Memory B cell (primary cell): Measurements from ENCODE around the gene HRH1.
A peak's percentile ranks its signal among the peaks of the same experiment; 100 is the strongest.
"Not testable (repeated sequence)": the region's sequence is repeated elsewhere in the genome, so short reads cannot be mapped to it uniquely, and the experiment has no call there.

ENCODE experiments used
- ATAC-seq: fragments of 150-1000 bp; cut with Tn5 transposase; 2 replicates; pipeline ENCODE4 v1.10.0; 2021; ENCODE audit warnings: low read depth, mild to moderate bottlenecking, moderate library complexity
- DNase-seq, 2 donors: peaks; one replicate each; pipeline ENCODE4 v3.0.0; 2022; ENCODE audit warnings: low spot score in 2 of 2
- H3K27ac Mint-ChIP-seq: one replicate; pipeline ENCODE4 v1.8.0; 2022; ENCODE audit warnings: mild to moderate bottlenecking, moderate library complexity, mixed read lengths
- H3K27me3 Mint-ChIP-seq: one replicate; pipeline ENCODE4 v1.8.0; 2022; ENCODE audit warnings: mixed read lengths
- H3K36me3 Mint-ChIP-seq: one replicate; pipeline ENCODE4 v1.8.0; 2022; ENCODE audit warnings: mild to moderate bottlenecking, mixed read lengths
- H3K4me1 Mint-ChIP-seq: one replicate; pipeline ENCODE4 v1.8.0; 2022; ENCODE audit warnings: mixed read lengths
- H3K4me3 Mint-ChIP-seq: one replicate; pipeline ENCODE4 v1.8.0; 2022; ENCODE audit warnings: mild to moderate bottlenecking, moderate library complexity, mixed read lengths
- H3K9me3 Mint-ChIP-seq: one replicate; pipeline ENCODE4 v1.8.0; 2022; ENCODE audit warnings: mixed read lengths

Gene HRH1, protein sequence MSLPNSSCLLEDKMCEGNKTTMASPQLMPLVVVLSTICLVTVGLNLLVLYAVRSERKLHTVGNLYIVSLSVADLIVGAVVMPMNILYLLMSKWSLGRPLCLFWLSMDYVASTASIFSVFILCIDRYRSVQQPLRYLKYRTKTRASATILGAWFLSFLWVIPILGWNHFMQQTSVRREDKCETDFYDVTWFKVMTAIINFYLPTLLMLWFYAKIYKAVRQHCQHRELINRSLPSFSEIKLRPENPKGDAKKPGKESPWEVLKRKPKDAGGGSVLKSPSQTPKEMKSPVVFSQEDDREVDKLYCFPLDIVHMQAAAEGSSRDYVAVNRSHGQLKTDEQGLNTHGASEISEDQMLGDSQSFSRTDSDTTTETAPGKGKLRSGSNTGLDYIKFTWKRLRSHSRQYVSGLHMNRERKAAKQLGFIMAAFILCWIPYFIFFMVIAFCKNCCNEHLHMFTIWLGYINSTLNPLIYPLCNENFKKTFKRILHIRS

DNA sequence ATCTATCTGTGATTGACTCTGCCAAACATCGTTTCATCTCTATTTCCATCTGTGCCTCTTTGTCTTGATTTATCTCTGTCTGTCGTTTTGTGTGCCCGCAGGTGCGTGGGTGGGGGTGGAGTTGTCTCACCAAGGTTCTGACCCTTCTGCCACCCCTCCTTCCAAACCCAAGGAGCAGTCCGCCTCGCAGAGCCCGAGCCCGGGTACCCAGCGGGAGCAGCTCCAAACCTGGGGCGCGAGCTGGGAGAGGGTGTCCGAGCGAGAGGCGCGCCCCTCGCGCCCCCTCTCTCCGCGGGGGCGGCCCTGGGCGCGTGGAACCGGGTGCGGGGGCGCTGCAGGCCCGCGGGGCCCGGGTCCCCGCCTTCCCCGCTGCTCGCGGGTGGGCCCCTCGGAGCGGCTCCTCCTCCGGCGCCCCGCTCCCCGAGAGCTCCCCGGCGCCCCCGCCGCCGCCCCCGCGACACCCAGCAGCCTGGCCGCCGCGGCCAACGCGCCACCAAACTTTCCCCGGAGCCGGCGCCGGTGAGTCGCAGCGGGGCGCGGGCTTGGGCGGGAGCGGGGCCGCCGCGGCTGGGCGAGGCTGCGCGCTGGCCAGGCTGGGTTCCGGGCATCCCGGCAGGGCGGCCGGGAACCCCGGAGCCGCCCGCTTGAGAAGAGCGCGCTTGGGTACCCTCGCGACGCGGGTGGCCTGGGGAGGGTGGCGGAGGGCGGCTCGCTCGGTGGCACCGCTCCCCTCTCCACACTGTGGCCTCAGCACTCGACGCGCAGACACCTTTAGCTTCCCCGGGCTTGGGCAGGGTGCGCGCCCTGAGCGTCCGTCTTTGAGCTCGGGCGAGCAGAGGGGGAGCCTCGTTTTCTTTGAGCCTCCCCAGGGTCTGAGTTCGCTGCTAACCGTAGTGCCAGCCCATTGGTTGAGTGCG lies at the start of gene HRH1:
TSS of gene HRH1 (plus strand) at position 458 of the 917 bp plus-strand sequence. CDS start 104,545 bp downstream, outside the sequence.
- Mint-ChIP-seq H3K27ac (no peak within 1 kb of the TSS), H3K27me3 (peaks cover 30% of the 10 kb centered on the region), H3K4me3 (peak within 1 kb of the TSS; percentile 62), H3K9me3 (no peaks in the 10 kb centered on the region), H3K36me3 (no peaks in the 10 kb centered on the region), H3K4me1 (peaks cover 11% of the 10 kb centered on the region)
- peak; percentile 61 for ATAC-seq
- DNase-seq = peak in 1 of 2 donors; percentile 14

DNA sequence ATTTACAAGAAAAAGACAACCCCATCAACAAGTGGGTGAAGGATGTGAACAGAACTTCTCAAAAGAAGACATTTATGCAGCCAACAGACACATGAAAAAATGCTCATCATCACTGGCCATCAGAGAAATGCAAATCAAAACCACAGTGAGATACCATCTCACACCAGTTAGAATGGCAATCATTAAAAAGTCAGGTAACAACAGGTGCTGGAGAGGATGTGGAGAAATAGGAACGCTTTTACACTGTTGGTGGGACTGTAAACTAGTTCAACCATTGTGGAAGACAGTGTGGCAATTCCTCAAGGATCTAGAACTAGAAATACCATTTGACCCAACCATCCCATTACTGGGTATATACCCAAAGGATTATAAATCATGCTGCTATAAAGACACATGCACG lies 41.0 kb upstream of the HRH1 start:
- DNase-seq, ATAC-seq, H3K9me3 Mint-ChIP-seq, H3K27ac Mint-ChIP-seq, H3K36me3 Mint-ChIP-seq, H3K4me3 Mint-ChIP-seq, H3K4me1 Mint-ChIP-seq: not testable (repeated sequence)
- H3K27me3 Mint-ChIP-seq = peaks cover 19% of the 10 kb centered on the region

DNA sequence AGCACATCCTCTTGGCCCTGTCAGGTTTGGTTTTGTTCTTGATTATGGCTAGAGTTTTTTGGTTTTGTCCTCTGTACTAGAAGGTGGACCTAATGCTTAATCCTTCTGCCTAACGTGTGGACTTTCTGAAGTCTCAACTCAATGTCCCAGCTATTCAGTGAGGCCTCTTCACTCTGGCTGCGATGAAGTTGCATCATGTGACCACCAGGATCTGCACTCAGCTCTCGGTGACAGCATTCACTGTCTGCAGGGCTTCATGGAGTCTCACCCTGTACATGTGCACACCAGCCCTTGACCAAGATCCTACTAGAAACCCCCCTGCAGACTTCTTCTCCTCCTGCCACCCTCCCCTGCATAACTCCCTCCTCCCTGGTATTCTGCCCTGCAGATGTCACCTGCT lies 38.7 kb upstream of the HRH1 start:
- H3K4me1 Mint-ChIP-seq = no peaks in the 10 kb centered on the region
- DNase-seq (no peak), ATAC-seq (no peak)
- peaks cover 3% of the 10 kb centered on the region for H3K9me3 Mint-ChIP-seq
- no peak overlapping the region for H3K4me3 Mint-ChIP-seq
- H3K36me3 Mint-ChIP-seq = peaks cover 1% of the 10 kb centered on the region
- peaks cover 23% of the 10 kb centered on the region for H3K27me3 Mint-ChIP-seq
- no peak overlapping the region for H3K27ac Mint-ChIP-seq

DNA sequence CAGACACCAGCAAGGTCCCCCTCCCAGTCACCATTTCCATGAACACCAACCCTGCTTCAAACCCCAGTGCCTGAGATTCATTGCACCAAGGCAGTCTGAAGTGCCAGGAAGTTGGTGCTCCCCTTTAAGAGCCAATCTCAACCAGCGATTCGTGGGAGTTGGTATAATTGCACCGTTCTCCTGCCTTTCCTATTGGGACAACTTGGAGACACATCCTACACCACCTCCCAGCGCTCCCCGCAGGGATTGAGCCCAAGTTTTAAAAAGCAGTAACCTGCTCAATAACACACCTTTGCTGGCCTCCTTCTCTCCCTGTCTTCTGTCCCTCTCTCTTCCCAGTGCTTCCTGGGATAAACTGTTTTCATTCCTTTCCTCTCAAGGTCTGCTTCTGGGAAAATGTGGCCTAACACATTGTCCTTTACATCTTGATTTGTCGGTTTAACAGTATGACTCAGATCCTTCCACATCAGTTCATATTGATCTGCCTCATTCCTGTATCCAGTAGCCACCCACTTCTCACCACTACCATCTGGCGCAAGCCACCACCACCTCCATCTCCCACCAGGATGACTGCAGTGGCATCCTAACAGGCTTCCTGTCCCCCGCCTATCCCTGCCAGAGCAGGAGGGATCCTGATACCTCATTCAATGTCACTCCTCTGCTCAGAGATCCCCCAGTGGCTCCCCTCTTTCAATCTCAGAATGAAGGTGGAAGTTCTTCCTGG lies 37.8 kb upstream of the HRH1 start:
- Mint-ChIP-seq H3K27me3 (peaks cover 26% of the 10 kb centered on the region), H3K36me3 (peaks cover 1% of the 10 kb centered on the region), H3K9me3 (peaks cover 3% of the 10 kb centered on the region), H3K27ac (no peak overlapping the region), H3K4me3 (no peak overlapping the region), H3K4me1 (no peaks in the 10 kb centered on the region)
- ATAC-seq = no peak
- DNase-seq = no peak

DNA sequence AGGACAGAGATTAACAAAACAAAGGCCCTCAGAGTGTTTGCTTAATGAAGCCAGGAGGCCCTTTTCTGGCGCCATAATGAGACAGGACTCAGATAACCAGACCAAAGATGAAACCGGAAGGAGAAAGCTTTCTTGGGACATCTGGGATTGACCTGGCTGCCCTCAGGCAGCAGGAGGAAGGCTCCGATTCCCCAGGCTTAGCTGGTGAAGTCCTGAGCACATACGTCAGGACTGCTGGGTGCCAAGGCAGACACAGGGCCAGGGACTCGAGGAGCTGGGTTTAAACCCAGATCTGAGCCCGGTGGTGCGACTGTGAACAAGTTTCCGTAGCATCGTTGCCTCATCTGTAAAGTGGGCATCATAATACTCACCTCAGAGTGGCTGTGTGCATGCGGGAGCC lies 36.7 kb upstream of the HRH1 start:
- Mint-ChIP-seq H3K36me3 (peaks cover 1% of the 10 kb centered on the region), H3K4me3 (no peak overlapping the region), H3K4me1 (no peaks in the 10 kb centered on the region), H3K27ac (no peak overlapping the region), H3K27me3 (peaks cover 22% of the 10 kb centered on the region), H3K9me3 (peaks cover 5% of the 10 kb centered on the region)
- ATAC-seq (no peak), DNase-seq (no peak)

DNA sequence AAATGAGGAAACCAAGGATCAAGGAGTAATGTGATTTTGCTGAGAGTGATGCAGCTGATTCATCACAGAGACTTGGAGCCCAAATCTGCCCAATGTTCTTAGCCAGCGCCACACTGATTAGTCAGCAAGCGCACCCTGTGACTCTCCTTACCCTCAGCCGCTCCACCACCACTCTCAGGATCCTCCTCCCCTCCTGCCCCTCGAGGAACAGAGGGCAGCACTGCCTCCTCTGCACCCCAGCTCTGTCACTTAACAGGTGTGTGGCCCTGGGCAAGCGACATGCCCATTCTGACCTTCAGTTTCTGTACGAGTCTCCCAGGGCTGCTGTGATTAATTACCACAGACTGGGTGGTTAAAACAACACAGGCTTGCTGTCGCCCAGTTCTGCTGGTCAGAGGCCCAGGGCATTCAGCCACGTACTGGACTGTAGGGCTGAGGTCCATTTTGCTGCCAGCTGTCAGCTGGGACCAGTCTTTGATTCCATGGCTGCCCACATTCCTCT lies 36.1 kb upstream of the HRH1 start:
- Mint-ChIP-seq H3K4me3 (no peak overlapping the region), H3K9me3 (peaks cover 7% of the 10 kb centered on the region), H3K4me1 (no peaks in the 10 kb centered on the region), H3K27ac (no peak overlapping the region), H3K27me3 (peaks cover 22% of the 10 kb centered on the region), H3K36me3 (peaks cover 5% of the 10 kb centered on the region)
- ATAC-seq (no peak), DNase-seq (no peak)

DNA sequence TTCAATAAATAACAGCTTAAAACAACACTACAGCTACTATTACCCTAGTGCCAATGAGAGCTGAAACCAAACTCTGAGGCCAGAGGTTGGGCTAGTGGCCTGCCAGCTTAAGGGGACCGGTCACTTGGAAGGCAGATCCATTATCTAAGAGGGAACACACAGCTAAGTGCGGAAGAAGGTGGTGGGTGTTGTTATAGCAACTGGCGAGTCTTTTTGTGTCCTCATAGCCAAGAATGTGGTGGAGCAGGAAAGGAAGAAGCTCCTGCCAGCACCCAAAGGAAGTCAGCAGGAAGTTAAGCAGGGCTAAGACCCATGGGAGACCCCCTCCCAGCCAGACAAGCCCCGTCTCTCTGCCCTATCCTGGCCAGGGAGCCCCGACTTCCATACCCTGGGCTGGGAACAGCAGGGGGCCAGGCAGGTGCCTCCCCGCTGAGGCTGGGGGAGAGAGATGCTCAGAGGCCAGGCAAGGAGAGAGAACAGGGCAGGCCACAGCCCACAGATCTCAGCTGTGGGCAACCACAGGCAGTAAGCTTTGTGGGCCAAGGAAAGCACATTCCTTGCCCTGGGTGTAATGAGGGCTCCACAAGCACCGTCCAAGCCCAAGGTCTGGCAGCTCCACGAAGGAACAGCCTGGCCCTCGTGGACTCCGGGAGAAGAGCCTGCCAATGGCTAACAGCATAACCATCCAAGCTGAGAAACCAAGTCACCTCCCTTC lies 34.0 kb upstream of the HRH1 start:
- no peaks in the 10 kb centered on the region for H3K4me1 Mint-ChIP-seq
- H3K27ac Mint-ChIP-seq = no peak overlapping the region
- DNase-seq (no peak), ATAC-seq (no peak)
- peaks cover 22% of the 10 kb centered on the region for H3K27me3 Mint-ChIP-seq
- peaks cover 4% of the 10 kb centered on the region for H3K9me3 Mint-ChIP-seq
- H3K36me3 Mint-ChIP-seq = peaks cover 5% of the 10 kb centered on the region
- no peak overlapping the region for H3K4me3 Mint-ChIP-seq

DNA sequence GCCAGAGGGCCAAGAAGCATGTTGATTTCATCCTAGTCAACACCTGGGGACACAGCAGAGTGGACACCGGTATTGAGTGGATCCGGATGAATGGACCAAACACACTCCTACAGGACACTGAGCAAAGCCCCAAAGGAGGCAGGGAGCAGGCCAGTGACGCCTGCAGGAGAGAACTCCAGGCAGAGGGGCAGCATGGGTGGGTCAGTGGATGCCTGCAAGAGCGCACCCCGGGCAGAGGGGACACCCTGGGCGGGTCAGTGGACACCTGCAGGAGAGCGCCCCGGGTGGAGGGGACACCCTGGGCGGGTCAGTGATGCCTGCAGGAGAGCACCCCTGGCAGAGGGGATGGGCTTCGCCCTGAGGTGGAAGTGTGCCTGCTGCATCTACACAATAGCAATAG lies 27.6 kb upstream of the HRH1 start:
- Mint-ChIP-seq H3K27me3 (peaks cover 9% of the 10 kb centered on the region), H3K4me1 (no peaks in the 10 kb centered on the region), H3K36me3 (peaks cover 3% of the 10 kb centered on the region), H3K9me3 (peaks cover 4% of the 10 kb centered on the region), H3K4me3 (no peak overlapping the region), H3K27ac (peak overlapping the region; percentile 7)
- DNase-seq (no peak), ATAC-seq (no peak)

DNA sequence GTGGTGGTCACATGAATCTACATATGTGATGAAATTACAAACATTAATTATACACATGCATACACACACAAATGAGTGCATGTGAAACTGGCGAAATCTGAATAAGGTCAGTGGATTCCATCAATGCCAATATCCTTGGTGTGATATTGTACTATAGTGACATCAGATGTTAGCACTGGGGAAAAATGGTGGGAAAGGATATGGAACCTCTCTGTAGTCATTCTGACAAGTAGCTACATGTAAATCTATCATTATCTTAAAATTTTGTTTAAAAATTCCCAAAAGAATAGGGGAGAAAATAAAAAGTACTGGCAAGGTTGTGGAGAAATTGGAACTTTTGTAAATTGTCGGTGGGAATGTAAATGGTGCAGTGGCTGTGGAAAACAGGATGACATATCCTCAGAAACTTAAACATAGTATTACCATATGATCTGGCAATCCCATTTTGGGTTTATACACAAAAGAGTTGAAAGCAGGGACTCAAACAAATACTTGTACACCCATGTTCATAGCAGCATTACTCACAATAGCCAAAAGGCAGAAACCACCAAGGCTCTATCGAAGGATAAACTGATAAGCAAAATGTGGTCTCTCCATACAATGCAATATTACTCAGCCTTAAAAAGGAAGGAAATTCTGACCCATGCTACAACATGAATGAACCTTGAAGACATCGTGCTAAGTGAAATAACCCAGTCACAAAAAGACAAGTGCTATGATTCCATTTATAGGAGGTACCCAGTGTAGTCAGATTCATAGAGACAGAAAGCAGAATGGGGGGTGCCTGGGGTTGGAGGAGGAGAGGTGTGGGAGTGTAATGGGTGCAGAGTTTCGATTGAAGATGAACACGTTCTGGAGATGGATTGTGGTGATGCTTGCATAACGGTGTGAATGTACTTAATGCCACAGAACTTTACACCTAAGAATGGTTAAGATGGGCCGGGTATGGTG lies 25.3 kb upstream of the HRH1 start:
- no peak overlapping the region for H3K4me3 Mint-ChIP-seq
- no peaks in the 10 kb centered on the region for H3K36me3 Mint-ChIP-seq
- no peak for ATAC-seq
- no peak overlapping the region for H3K27ac Mint-ChIP-seq
- no peak for DNase-seq
- H3K27me3 Mint-ChIP-seq = peaks cover 8% of the 10 kb centered on the region
- no peaks in the 10 kb centered on the region for H3K9me3 Mint-ChIP-seq
- no peaks in the 10 kb centered on the region for H3K4me1 Mint-ChIP-seq

DNA sequence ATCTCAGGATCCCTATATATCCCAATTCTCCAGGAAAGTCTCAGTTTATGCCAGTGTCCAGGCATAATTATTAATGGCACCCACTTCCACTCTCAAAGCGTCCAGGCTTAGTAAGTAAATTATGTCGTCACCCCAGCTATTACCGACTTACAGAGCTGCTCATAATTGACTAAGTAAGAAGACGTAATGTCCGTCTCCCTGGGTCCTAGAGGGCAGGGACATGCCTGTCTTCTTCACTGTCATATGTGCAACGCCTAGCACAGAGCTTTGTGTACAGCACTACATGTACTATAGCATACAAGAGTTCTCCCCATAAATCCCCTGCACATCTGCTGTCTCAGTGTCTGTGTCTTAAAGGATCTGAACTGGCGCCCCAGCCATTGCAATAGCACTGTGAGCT lies 23.9 kb upstream of the HRH1 start:
- Mint-ChIP-seq H3K4me1 (no peaks in the 10 kb centered on the region), H3K27ac (no peak overlapping the region), H3K27me3 (peaks cover 8% of the 10 kb centered on the region), H3K36me3 (no peaks in the 10 kb centered on the region), H3K4me3 (no peak overlapping the region), H3K9me3 (no peaks in the 10 kb centered on the region)
- no peak for DNase-seq
- ATAC-seq = no peak

DNA sequence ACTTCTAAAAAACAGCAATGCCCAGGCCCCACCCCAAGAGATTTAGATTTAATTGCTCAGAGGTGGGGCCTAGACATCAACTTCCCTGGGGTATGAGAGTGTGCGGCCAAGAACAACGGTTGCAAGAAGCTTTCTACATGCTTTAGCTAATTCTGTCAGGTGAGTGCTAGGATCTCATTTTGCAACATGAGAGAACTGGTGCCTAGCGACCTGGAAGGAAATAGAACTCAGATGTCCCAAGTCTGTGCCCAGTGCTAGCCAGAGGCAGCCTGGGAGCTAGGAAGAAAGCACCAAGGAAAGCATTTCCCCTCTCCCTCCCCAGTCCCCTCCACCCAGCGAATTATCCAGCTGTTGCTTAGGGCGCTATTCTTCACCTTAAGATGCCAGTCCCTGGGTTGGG lies 22.9 kb upstream of the HRH1 start:
- no peak for DNase-seq
- no peak overlapping the region for H3K4me3 Mint-ChIP-seq
- H3K4me1 Mint-ChIP-seq = no peaks in the 10 kb centered on the region
- ATAC-seq = no peak
- H3K27me3 Mint-ChIP-seq = peaks cover 3% of the 10 kb centered on the region
- no peaks in the 10 kb centered on the region for H3K9me3 Mint-ChIP-seq
- no peaks in the 10 kb centered on the region for H3K36me3 Mint-ChIP-seq
- no peak overlapping the region for H3K27ac Mint-ChIP-seq

DNA sequence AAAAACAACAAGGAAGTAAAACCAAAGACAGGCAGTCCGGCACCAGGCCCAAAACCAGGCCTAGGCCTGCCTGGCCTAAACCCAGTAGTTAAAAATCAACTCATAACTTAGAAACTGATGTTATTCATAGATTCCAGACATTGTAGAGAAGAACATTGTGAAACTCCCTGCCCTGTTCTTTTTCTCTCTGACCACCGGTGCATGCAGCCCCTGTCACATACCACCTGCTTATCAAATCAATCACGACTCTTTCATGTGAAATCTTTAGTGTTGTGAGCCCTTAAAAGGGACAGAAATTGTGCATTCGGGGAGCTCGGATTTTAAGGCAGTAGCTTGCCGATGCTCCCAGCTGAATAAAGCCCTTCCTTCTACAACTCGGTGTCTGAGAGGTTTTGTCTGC lies 22.4 kb upstream of the HRH1 start:
- H3K4me1 Mint-ChIP-seq, ATAC-seq, H3K27ac Mint-ChIP-seq, H3K27me3 Mint-ChIP-seq, H3K36me3 Mint-ChIP-seq, H3K9me3 Mint-ChIP-seq, H3K4me3 Mint-ChIP-seq, DNase-seq: not testable (repeated sequence)
